Neural progenitor cell (in vitro differentiated cells): ENCODE measurements around the gene SMARCB1.

Experiments
- EZH2 ChIP-seq: fragments of 200-600 bp; sonication (generic); IDR thresholded peaks from 2 replicates; pipeline ENCODE4 v1.6.1; 2017; ENCODE audit warnings: antibody characterized with exemption, mild to moderate bottlenecking, moderate library complexity
- TF ChIP-seq, protein P1 (sequence below): fragments of 200-600 bp; sonication (generic); IDR thresholded peaks from 2 replicates; pipeline ENCODE4 v1.5.1; 2017; ENCODE audit warnings: antibody characterized with exemption, mild to moderate bottlenecking

DNA sequence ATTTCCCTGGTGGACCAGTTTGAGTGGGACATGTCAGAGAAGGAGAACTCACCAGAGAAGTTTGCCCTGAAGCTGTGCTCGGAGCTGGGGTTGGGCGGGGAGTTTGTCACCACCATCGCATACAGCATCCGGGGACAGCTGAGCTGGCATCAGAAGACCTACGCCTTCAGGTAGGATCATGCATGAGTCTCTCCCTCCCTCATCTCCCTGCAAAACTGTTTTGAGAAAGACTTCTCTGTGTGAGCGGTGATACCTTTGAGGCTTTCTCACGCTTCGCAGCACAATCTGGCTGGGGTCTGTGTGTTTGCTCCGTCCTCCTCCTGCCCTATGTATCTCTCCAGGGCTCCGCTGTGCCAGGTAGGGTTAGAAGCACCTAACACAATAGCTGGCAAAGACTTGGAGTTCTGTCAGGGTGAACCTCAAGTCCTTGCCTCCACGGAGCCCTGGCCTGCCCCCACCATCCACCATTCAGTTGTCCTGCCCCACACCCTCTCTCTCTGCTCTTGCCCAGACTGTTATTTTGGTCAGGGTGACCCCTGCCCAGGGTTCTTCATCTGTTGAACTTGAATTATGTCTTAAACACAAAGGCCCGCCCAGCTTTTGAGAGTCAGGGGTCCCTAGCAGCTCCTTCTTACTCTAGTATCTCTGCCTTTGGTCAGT, 38.6 kb downstream of the SMARCB1 start:
- TF ChIP-seq, protein P1, sequence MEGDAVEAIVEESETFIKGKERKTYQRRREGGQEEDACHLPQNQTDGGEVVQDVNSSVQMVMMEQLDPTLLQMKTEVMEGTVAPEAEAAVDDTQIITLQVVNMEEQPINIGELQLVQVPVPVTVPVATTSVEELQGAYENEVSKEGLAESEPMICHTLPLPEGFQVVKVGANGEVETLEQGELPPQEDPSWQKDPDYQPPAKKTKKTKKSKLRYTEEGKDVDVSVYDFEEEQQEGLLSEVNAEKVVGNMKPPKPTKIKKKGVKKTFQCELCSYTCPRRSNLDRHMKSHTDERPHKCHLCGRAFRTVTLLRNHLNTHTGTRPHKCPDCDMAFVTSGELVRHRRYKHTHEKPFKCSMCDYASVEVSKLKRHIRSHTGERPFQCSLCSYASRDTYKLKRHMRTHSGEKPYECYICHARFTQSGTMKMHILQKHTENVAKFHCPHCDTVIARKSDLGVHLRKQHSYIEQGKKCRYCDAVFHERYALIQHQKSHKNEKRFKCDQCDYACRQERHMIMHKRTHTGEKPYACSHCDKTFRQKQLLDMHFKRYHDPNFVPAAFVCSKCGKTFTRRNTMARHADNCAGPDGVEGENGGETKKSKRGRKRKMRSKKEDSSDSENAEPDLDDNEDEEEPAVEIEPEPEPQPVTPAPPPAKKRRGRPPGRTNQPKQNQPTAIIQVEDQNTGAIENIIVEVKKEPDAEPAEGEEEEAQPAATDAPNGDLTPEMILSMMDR, result no peak
- no peak for TF ChIP-seq EZH2
